Stimulated activated CD8-positive, alpha-beta memory T cell treated with anti-CD3 and anti-CD28 coated beads, Interleukin-7, amount 100 ng/mL, for 4 hours (primary cell): ENCODE data around the gene SF3B1.
"Not testable (repeated sequence)": the region's sequence is repeated elsewhere in the genome, so short reads cannot be mapped to it uniquely, and the experiment has no call there.

ENCODE experiments used
- DNase-seq, 2 donors: peaks; one replicate each; pipeline ENCODE4 v3.0.0-alpha.2; 2020; ENCODE audit warnings: low read depth in 2 of 2

The SF3B1 gene

DNA sequence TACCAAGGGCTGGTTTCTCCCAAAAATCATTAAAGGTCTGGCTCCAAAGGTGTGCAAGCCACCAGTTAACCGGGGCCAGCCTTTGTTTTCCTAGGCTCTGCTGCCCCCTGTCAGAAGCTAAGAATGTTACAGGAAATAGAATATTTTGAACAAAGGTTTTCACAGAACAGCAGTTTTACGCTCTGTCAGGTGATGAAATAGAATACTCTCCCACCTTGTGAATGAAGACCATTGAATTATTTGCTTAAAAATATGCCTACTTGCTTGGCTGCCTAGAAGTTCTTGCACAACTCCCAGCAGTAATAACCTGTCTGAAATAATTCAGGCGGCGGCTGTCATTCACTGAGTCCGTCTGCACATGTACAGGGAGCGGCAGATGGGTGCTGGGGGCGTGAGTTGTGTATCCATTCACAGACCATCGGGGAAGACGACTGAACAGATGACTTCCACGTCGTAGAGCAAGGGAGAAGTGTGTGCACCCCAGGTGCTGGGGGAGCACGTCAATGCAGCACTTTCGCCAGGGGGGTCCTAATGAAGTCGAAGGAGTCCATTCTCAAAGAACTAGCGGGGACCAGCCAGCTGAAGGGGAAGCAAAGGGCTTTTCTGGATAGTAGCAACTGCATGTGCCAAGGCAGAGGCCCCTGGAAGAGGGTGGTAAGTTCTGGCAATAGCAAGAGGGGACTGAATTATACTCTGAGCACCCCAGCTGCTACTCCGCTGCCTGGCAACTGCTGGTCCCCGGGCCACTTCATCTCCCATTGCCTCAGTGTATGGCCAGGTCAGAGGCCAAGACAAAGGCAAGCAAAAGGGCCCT lies 56.1 kb downstream of the SF3B1 start:
- peak; percentile 17 to 29 for DNase-seq

GRCh38 chr2:197378086-197378485 lies 56.7 kb downstream of the SF3B1 start:
- DNase-seq: no peak

GRCh38 chr2:197377670-197378069 lies 57.2 kb downstream of the SF3B1 start:
- no peak for DNase-seq

- DNase-seq: no peak
Observed at GRCh38 chr2:197372592-197372991, 62.2 kb downstream of the SF3B1 start.

GRCh38 chr2:197370664-197371063 lies 64.2 kb downstream of the SF3B1 start:
- not testable (repeated sequence) for DNase-seq

DNA sequence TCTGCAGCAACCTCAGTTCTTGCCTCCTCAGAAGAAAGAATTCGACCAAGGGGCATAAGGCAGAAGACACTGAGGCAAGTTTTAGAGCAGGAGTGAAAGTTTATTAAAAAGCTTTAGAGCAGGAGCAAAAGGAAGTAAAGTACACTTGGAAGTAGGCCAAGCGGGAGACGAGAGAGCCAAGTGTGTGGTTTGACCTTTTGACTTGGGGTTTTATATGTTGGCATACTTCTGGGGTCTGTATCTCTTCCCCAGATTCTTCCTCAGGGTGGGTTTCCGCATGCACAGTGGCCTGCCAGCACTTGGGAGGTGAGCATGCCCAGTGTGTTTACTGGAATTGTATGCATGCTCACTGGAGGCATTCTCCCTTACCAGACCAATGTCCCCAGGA lies 64.9 kb downstream of the SF3B1 start:
- no peak for DNase-seq

GRCh38 chr2:197369228-197369932 lies 65.4 kb downstream of the SF3B1 start:
- no peak for DNase-seq

DNA sequence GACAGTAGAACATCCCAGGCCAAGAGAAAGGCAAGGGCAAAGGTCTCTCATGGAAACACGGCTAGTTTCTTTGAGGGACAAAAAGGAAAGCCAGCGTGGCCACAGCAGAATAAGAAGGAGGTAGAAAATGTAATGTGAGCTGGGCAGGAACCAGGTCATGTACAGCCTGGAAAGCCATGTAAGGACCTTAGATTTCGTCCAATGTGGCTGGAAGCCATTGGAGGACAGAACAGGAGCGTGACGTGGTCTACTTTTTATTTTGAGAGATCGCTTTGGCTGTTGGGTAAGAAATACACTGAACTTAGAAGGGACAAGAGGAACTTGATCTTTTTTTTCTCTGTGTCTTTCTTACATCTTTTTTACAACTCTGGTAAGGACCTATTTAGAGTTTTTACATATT lies 66.4 kb downstream of the SF3B1 start:
- no peak for DNase-seq

DNA sequence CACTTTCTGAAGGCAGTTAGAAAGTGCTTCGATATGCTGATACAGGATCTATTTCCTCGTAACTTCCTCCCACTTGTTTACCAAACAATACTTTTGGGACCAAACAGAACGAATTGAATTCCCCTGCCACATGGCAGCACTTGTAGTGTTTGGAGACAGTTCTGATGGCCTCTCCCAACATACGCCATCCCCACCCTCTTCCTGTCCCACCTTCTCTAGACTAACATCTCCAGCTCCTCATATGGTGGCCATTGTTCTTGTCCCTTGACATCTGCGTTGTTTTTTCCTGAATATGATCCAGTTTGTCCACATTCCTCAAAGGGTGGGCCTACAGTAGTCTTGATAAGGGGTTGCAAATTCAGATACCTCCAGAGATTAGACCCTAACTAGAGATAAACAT lies 70.8 kb downstream of the SF3B1 start:
- DNase-seq: no peak

- no peak for DNase-seq
Observed at GRCh38 chr2:197360744-197361156, 74.1 kb downstream of the SF3B1 start.

DNA sequence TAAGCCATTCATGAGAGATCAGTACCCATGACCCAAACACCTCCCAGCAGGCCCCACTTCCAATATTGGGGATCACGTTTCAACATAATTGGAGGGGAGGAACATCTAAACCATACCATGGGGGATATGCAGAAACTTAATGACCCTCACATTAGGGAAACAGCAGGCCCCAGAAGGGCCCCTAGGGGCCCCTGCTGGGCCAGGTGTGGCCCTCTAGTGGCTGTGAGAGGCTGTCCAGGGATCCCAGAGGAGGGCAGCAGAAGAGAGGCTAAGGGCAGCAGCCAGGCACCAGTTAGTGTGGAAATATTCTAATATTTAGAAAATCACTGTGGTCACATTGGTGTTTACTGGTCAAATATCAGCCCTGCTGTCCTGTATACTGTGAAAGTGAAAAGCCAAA lies 75.0 kb downstream of the SF3B1 start:
- no peak for DNase-seq

DNA sequence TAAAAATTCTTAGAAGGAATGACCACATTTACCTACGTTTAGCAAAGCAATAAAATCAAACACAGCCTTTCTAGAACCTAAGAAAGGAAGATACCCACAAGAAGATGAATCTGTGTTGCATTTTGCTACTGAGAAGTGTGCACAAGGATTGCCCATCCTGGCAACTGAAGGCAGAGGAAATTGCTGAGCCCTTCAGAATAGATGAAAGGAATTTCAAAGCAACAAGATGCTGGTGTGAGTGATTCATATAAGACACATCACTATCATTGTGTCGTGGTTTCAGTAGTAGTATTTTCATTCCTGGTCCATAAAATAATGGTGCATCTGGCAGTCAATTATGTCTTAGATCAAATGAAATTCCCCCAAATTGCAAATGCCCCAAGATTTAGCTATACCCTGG lies 75.9 kb downstream of the SF3B1 start:
- no peak for DNase-seq

GRCh38 chr2:197357986-197358385 lies 76.8 kb downstream of the SF3B1 start:
- no peak for DNase-seq

- no peak for DNase-seq
Observed at GRCh38 chr2:197356136-197356535, 78.7 kb downstream of the SF3B1 start.

DNA sequence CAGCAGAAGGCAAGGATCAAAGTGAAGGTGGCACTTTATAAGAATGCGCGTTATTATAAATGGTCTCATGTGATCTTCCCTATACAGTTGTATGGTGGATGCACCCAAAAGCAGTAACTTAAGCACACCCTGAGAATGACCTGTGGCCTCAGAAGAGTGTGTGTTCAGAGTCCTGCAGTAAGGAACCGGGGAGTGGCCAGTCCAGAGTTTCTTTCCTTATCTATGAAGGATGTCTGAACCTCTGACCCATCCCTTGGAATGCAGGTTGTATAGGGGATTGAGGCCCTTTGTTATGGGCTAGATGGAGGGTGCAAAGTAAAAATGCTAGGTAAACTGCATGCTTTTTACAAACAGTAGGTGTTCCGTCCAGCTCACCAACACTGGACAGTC lies 80.7 kb downstream of the SF3B1 start:
- DNase-seq: no peak

DNA sequence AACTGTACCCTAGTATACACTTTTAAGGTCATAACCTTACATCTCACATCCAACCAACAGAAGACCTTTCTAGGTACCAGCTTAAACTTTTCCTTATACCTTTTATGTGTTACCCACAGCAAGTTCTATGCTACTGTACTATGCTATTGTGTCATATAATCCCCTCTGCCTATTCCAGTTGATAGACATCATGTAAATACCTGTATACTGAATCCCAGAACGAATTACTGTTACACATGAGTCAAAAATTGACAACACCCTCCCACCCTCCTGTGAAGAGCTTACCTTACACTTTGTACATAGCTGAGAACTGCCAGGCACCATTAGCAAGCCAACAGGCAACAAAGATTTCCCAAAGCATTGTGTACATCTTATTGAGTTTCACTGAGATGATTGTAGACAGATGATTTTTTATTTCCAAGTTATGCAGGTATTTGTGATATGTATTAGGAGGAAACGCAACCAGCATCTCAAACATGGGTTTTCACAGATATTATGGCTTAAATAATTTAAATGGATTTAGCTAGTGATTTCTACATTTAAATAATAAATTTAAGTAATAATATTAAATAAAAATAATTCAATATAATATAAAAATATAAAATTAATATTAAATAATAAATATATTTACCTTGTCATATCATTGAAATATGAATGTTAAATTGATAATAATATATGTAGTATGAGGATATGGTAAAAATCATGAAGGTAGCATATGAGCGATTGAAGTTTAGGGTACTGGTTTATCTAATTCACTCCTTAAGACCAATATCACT lies 81.2 kb downstream of the SF3B1 start:
- no peak for DNase-seq

DNA sequence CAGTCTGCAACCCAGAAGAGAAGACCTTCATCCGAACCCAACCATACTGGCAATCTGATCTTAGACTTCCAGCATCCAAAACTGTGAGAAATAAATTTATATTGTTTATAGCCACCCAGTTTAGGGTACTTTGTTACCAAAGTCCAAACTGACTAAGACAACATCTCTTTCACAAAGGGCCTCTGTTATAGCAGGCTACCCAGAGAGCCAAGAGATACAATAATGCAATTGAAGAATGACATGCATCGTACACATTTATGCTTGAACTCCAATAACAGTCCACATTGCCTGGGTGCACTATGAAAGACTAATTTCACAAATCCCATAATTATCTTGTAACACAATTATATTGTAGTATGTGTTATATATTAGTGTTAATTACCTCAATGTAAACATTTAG lies 85.1 kb downstream of the SF3B1 start:
- no peak for DNase-seq

DNA sequence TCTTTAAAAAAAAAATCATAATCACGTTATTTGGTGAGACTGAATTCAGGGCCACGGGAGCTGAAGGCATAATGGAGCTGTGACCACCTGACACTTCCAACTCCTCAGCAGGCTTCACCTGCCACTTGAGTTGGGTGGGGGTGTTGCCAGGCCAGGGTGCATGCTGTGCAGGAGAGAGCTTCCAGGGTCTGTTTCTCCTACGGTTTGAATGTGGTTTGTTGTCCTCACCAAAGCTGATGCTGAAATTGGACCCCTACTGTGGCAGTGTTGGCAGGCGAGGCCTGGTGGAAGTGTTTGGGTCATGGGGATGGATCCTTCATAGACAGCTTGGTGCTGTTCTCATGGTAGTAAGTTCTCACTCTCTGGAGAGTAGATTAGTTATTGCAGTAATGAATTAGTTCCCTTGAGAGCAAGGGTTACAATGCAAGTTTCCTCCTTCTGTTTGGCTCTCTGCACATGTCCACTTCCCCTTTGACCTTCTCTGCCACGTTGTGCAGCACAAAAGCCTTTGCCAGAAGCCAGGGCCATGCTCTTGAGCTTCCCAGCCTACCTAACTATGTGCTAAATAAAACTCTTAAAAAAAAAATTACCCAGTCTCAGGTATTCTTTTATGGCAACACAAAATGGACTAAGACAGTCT lies 86.0 kb downstream of the SF3B1 start:
- no peak for DNase-seq

GRCh38 chr2:197345846-197346370 lies 88.9 kb downstream of the SF3B1 start:
- DNase-seq: no peak

DNA sequence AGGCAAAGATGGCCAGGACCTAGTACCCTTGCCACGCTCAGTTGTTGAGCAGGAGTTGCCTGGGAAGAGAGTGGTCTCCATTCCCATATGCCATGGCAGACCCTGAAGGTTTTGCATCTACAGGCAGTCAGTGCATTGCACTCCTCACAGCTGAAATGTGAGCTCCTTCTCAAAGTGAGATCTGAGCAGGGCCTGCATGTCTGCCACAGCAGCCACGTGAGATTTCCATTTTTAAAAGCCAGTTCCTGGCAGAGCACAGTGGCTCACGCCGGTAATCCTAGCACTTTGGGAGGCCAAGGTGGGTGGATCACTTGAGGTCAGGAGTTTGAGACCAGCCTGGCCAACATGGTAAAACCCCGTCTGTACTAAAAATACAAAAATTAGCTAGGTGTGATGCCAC lies 90.9 kb downstream of the SF3B1 start:
- not testable (repeated sequence) for DNase-seq

DNA sequence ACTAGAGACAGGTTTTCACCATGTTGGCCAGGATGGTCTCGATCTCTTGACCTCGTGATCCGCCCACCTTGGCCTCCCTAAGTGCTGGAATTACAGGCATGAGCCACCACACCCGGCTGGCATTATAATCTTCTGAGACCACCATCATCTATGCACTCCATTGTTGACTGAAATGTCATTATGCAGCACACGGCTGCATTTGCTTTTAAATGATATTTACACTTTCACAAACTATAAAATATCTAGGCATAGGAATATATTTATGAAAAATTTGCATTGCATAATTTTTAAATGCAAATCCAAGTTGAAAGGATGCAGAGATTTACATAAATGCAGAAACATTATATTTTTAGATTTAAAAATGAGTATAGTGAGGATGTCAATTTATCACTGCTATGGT lies 94.2 kb downstream of the SF3B1 start:
- DNase-seq: no peak
